ENCODE measurements around the gene MMP13. TPM values are rescaled to one million over a fixed set of nuclear protein-coding genes. Genes with fewer than 3 reads are reported as not detected.
"Not testable (repeated sequence)": the region's sequence is repeated elsewhere in the genome, so short reads cannot be mapped to it uniquely, and the experiment has no call there.

MMP13 gene
- not detected in 2 replicates for total RNA-seq

DNA sequence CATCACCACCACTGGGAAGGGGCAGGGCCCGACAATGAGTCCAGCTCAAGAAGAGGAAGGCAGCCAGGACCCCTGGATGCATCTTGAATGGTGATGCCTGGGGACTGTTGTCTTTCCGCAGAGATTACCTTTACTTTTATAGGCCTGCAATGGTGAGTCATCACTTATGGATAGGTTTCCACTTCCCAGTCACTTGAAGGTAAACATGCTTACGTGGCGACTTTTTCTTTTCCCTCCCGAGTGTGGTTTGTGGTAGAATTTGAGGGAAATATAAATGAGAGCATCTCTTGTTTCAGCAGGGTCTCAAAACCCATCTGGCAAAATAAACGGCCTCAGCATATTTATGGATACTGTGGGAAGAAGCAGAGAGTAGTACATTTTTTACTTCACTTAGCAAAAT is at the start of gene MMP13:
TSS of gene MMP13 (minus strand) at position 109 of the 400 bp plus-strand sequence. CDS start at position 82, 27 bp downstream.
- intact Hi-C loops (cut with micrococcal nuclease), result no loop called here
- Mint-ChIP-seq H3K27ac (no peak within 1 kb of the TSS), H3K4me3 (no peak within 1 kb of the TSS), H3K27me3 (peaks cover 2% of the 10 kb centered on the region), H3K36me3 (ENCODE audit: low read depth) (no peaks in the 10 kb centered on the region), H3K4me1 (no peaks in the 10 kb centered on the region), H3K9me3 (no peaks in the 10 kb centered on the region)
- no peak for ATAC-seq (ENCODE audit: low read depth)
- DNase-seq, result no peak
- ChIA-PET POLR2A (no interaction called here), CTCF (no interaction called here)
- TF ChIP-seq, protein P1, sequence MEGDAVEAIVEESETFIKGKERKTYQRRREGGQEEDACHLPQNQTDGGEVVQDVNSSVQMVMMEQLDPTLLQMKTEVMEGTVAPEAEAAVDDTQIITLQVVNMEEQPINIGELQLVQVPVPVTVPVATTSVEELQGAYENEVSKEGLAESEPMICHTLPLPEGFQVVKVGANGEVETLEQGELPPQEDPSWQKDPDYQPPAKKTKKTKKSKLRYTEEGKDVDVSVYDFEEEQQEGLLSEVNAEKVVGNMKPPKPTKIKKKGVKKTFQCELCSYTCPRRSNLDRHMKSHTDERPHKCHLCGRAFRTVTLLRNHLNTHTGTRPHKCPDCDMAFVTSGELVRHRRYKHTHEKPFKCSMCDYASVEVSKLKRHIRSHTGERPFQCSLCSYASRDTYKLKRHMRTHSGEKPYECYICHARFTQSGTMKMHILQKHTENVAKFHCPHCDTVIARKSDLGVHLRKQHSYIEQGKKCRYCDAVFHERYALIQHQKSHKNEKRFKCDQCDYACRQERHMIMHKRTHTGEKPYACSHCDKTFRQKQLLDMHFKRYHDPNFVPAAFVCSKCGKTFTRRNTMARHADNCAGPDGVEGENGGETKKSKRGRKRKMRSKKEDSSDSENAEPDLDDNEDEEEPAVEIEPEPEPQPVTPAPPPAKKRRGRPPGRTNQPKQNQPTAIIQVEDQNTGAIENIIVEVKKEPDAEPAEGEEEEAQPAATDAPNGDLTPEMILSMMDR (IDR thresholded peaks at IDR 0.05), result no peak

DNA sequence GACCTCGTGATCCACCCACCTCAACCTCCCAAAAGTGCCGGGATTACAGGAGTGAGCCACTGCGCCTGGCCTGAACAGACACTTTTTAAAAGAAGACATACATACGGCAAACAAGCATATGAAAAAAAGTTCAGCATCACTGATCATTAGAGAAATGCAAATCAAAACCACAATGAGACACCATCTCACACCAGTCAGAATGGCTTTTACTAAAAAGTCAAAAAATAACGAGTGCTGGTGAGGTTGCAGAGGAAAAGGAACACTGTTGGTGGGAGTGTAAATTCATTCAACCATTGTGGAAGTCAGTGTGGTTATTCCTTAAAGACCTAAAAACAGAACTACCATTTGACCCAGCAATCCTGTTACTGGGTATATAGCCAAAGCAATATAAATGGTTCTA is 48.7 kb upstream of the MMP13 start:
- H3K4me3 Mint-ChIP-seq; POLR2A ChIA-PET; intact Hi-C loops (cut with micrococcal nuclease); H3K27me3 Mint-ChIP-seq; ATAC-seq (ENCODE audit: low read depth); DNase-seq; H3K27ac Mint-ChIP-seq; H3K36me3 Mint-ChIP-seq (ENCODE audit: low read depth); H3K4me1 Mint-ChIP-seq; CTCF ChIA-PET: not testable (repeated sequence)
- peaks cover 13% of the 10 kb centered on the region for H3K9me3 Mint-ChIP-seq

DNA sequence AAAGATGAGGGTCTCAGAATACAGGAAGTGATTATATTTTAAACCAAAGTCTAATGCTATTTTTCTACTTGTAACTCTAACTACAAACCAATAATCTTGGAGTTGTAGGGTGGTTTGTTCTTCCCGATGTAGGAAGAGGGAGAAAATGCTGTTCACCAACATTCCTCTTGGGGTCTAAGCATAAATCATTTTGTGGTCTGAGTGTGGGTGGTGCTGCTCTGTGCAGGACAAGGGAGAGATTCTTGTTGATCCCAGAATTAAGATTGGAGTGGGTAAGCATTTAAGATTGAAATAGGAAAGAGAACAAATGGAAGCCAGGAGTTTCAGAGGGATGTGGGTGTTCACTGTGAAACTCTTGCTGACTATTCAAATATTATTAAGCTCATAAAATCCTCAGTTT is 38.6 kb upstream of the MMP13 start:
- DNase-seq, result no peak
- H3K4me3 Mint-ChIP-seq, result no peak overlapping the region
- no peak for ATAC-seq (ENCODE audit: low read depth)
- H3K36me3 Mint-ChIP-seq (ENCODE audit: low read depth), result no peaks in the 10 kb centered on the region
- H3K9me3 Mint-ChIP-seq, result no peaks in the 10 kb centered on the region
- intact Hi-C loops (cut with micrococcal nuclease), result no loop called here
- no peaks in the 10 kb centered on the region for H3K4me1 Mint-ChIP-seq
- ChIA-PET CTCF (no interaction called here), POLR2A (no interaction called here)
- no peak overlapping the region for H3K27ac Mint-ChIP-seq
- TF ChIP-seq, protein P1 (IDR thresholded peaks at IDR 0.05), result no peak
- H3K27me3 Mint-ChIP-seq, result peaks cover 8% of the 10 kb centered on the region

DNA sequence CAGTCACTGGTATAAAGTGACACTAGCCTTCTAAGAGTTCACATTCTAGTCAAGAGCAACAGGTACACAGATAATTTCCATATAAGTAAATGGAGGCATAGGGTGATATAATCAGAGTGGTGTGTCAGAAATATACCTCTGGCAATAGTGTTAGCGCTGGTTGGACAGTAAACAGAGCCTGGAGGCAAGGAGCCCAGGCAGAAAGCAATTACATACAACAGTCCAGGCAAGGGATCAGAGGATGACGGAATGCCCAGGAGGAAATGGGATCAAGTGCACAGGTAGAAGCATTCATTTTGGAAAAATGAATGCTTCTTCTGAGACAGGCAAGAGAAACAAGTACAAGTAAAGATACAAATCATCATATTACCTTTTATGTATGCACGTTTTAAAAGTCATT is 36.2 kb upstream of the MMP13 start:
- intact Hi-C loops (cut with micrococcal nuclease), result no loop called here

DNA sequence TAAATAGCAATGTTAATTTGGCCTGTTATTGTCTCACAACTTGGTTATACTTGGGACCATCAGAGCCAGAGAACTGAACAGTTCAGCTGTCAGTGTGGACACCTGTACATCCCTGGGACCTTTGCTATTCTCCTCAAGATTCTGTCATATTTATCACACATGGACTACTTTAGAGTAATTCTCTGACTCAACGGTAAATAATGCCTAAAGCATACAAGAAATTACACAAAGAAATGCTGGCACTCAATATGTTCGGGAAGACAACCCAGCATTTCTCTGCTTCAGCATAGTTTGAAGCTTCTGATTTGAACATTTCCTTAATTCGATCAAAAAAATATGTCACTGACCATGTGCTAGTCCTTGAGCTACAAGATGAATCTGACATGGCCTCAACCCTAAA is 34.6 kb upstream of the MMP13 start:
- no peak for ATAC-seq (ENCODE audit: low read depth)
- TF ChIP-seq, protein P1 (IDR thresholded peaks at IDR 0.05), result no peak
- POLR2A ChIA-PET, result no interaction called here
- Mint-ChIP-seq H3K36me3 (ENCODE audit: low read depth) (no peaks in the 10 kb centered on the region), H3K9me3 (no peaks in the 10 kb centered on the region), H3K4me1 (no peaks in the 10 kb centered on the region), H3K27ac (no peak overlapping the region), H3K27me3 (peaks cover 6% of the 10 kb centered on the region), H3K4me3 (no peak overlapping the region)
- CTCF ChIA-PET, result no interaction called here
- no peak for DNase-seq
- intact Hi-C loops (cut with micrococcal nuclease), result no loop called here

More for the DNA sequence above, 36.2 kb upstream of the MMP13 start:
- H3K27ac Mint-ChIP-seq, result no peak overlapping the region
- ChIA-PET CTCF (no interaction called here), POLR2A (no interaction called here)
- TF ChIP-seq, protein P1 (IDR thresholded peaks at IDR 0.05), result no peak
- H3K4me3 Mint-ChIP-seq, result no peak overlapping the region
- no peak for DNase-seq
- H3K27me3 Mint-ChIP-seq, result peaks cover 6% of the 10 kb centered on the region
- no peaks in the 10 kb centered on the region for H3K36me3 Mint-ChIP-seq (ENCODE audit: low read depth)
- no peaks in the 10 kb centered on the region for H3K9me3 Mint-ChIP-seq
- no peaks in the 10 kb centered on the region for H3K4me1 Mint-ChIP-seq
- ATAC-seq (ENCODE audit: low read depth), result no peak

DNA sequence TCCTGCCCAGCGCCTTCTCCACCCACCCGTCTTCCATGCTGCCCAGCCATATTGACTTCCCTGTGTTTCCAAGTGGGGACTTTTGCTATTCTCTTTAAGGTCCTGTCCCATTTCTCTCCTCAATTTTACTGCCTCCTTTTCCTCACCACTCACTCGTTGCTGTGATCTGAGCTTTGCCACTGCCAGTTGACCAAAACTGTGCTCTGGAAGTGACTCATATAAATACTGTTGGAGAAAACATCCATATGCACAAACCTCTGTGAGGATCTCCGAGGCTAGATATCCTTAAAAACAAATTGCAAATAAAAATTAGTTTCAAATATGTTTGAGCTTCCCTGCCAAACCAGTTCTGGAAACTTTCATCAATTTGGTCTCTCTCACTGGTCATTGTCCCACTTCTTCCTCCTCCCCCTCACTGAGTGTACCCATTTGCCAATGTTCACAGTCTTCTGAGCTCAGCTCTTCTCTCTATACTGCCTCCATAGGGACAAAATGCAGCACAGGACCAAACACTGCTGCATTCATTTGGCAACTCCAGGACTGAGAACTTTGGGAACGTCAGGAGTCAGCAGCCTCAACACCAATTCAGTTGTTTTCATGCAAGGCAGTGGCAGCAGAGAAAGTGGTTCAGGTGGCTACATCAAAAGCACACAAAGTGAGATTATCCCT is 34.0 kb upstream of the MMP13 start:
- ATAC-seq (ENCODE audit: low read depth) (no peak), DNase-seq (no peak)
- Mint-ChIP-seq H3K27me3 (peaks cover 6% of the 10 kb centered on the region), H3K27ac (no peak overlapping the region), H3K36me3 (ENCODE audit: low read depth) (no peaks in the 10 kb centered on the region), H3K4me3 (no peak overlapping the region), H3K4me1 (no peaks in the 10 kb centered on the region), H3K9me3 (no peaks in the 10 kb centered on the region)
- ChIA-PET CTCF (no interaction called here), POLR2A (no interaction called here)
- TF ChIP-seq, protein P1 (IDR thresholded peaks at IDR 0.05), result no peak
- intact Hi-C loops (cut with micrococcal nuclease), result no loop called here
